Measurements from ENCODE around the gene TMEM163. TPM values are rescaled to one million over a fixed set of nuclear protein-coding genes. Genes with fewer than 3 reads are reported as not detected.

Gene TMEM163
- total RNA-seq, 4 donors from 2014 or later = 0.42 to 1.3 (median 1.1) TPM

- TF ChIP-seq POLR2A (IDR thresholded peaks at IDR 0.05; ENCODE audit: low read depth) = no peak
- TF ChIP-seq CTCF (IDR thresholded peaks at IDR 0.05) = no peak
- no peak for TF ChIP-seq EP300 (IDR thresholded peaks at IDR 0.05)
- TF ChIP-seq POLR2AphosphoS5 (IDR thresholded peaks at IDR 0.05) = no peak
- intact Hi-C loops (cut with DNase I) = no loop called here
- no peak overlapping the region for H3K4me3 ChIP-seq
- H3K9me3 ChIP-seq = no peaks in the 10 kb centered on the region
- no peaks in the 10 kb centered on the region for H3K4me1 ChIP-seq
- H3K27ac ChIP-seq (replicated peaks in 1 of 4) = no peak overlapping the region
- H3K36me3 ChIP-seq = no peaks in the 10 kb centered on the region
- peaks cover 0 to 18% (median 0%) of the 10 kb centered on the region in 4 donors for H3K27me3 ChIP-seq
- peak; percentile 70 for DNase-seq (ENCODE audit: extremely low spot score)
- 57% methylated on average over 5 of the region's 5 CpGs for WGBS
These were observed 18.9 kb upstream of the TMEM163 start for GRCh38 chr2:134737671-134738070.

GRCh38 chr2:134736167-134736880 lies 17.5 kb upstream of the TMEM163 start:
- TF ChIP-seq POLR2A (IDR thresholded peaks at IDR 0.05; ENCODE audit: low read depth) (no peak), EP300 (IDR thresholded peaks at IDR 0.05) (no peak), POLR2AphosphoS5 (IDR thresholded peaks at IDR 0.05) (no peak), CTCF (IDR thresholded peaks at IDR 0.05) (no peak)
- no peaks in the 10 kb centered on the region for H3K4me1 ChIP-seq
- H3K9me3 ChIP-seq = no peaks in the 10 kb centered on the region
- no peaks in the 10 kb centered on the region for H3K36me3 ChIP-seq
- WGBS = 80% methylated on average over 3 of the region's 3 CpGs
- DNase-seq (ENCODE audit: extremely low spot score) = peak; percentile 26
- intact Hi-C loops (cut with DNase I) = no loop called here
- no peak overlapping the region for H3K4me3 ChIP-seq
- peaks cover 0 to 18% (median 0%) of the 10 kb centered on the region in 4 donors for H3K27me3 ChIP-seq
- H3K27ac ChIP-seq (replicated peaks in 1 of 4) = no peak overlapping the region

GRCh38 chr2:134728163-134728562 lies 9.4 kb upstream of the TMEM163 start:
- DNase-seq (ENCODE audit: extremely low spot score) = peak; percentile 62
- intact Hi-C loops (cut with DNase I) = no loop called here
- Histone ChIP-seq H3K4me3 (no peak overlapping the region), H3K36me3 (no peaks in the 10 kb centered on the region), H3K4me1 (no peaks in the 10 kb centered on the region), H3K9me3 (no peaks in the 10 kb centered on the region), H3K27ac (replicated peaks in 1 of 4) (no peak overlapping the region), H3K27me3 (peaks cover 0 to 16% (median 0%) of the 10 kb centered on the region in 4 donors)
- TF ChIP-seq CTCF (IDR thresholded peaks at IDR 0.05) = no peak
- 81% methylated on average over 3 of the region's 3 CpGs for WGBS

- no peaks in the 10 kb centered on the region for H3K9me3 ChIP-seq
- H3K4me1 ChIP-seq = no peaks in the 10 kb centered on the region
- intact Hi-C loops (cut with DNase I) = no loop called here
- no peak for DNase-seq (ENCODE audit: extremely low spot score)
- WGBS = 65% methylated on average over 4 of the region's 4 CpGs
- no peak overlapping the region for H3K4me3 ChIP-seq
- peaks cover 0 to 22% (median 0%) of the 10 kb centered on the region in 4 donors for H3K27me3 ChIP-seq
- no peak overlapping the region for H3K27ac ChIP-seq (replicated peaks in 1 of 4)
- TF ChIP-seq POLR2A (IDR thresholded peaks at IDR 0.05; ENCODE audit: low read depth) = no peak
- TF ChIP-seq CTCF (IDR thresholded peaks at IDR 0.05) = no peak
- no peak for TF ChIP-seq POLR2AphosphoS5 (IDR thresholded peaks at IDR 0.05)
- TF ChIP-seq EP300 (IDR thresholded peaks at IDR 0.05) = no peak
- H3K36me3 ChIP-seq = no peaks in the 10 kb centered on the region
These were observed 8.6 kb upstream of the TMEM163 start for GRCh38 chr2:134727385-134727784.

GRCh38 chr2:134726645-134727044 lies 7.8 kb upstream of the TMEM163 start:
- no peak overlapping the region for H3K27ac ChIP-seq (replicated peaks in 1 of 4)
- H3K27me3 ChIP-seq = peaks cover 0 to 28% (median 0%) of the 10 kb centered on the region in 4 donors
- no peak overlapping the region for H3K4me3 ChIP-seq
- intact Hi-C loops (cut with DNase I) = no loop called here
- peak; percentile 55 for DNase-seq (ENCODE audit: extremely low spot score)
- no peaks in the 10 kb centered on the region for H3K9me3 ChIP-seq
- H3K4me1 ChIP-seq = no peaks in the 10 kb centered on the region
- TF ChIP-seq CTCF (IDR thresholded peaks at IDR 0.05) (no peak), POLR2AphosphoS5 (IDR thresholded peaks at IDR 0.05) (no peak), EP300 (IDR thresholded peaks at IDR 0.05) (no peak), POLR2A (IDR thresholded peaks at IDR 0.05; ENCODE audit: low read depth) (no peak)
- H3K36me3 ChIP-seq = no peaks in the 10 kb centered on the region

All from esophagus muscularis mucosa (tissue), 4 donors.